NCI-H345 (cell line): ENCODE results near the gene SESN1.

Experiments used
- DNase-seq: peaks from one replicate; lab custom pipeline; 2025; lab: John Stamatoyannopoulos, UW

SESN1 gene

GRCh38 chr6:109028439-109028838 is 66.2 kb downstream of the SESN1 start:
- DNase-seq: no peak

GRCh38 chr6:109027964-109028363 is 66.7 kb downstream of the SESN1 start:
- DNase-seq: no peak

GRCh38 chr6:109025639-109026038 is 69.0 kb downstream of the SESN1 start:
- DNase-seq: no peak

DNA sequence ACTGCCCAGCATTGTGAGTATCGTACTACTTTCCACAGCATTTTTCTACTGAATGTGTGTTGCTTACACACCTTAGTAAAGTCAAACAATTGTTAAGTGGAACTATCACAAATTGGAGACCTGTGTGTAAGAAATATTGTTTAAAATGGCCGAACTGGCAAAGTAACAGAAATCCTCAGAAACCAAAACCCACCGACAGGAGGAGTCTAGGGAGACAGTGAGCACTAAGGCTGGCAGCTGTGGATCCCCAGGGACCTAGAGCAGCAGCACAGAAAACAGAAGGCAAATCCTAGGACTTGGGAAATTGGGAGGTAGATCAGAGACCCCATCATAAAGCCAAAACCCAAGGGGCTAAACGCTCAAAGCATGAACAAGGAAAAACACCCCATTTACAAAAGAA is 69.9 kb downstream of the SESN1 start:
- DNase-seq: no peak

- DNase-seq: no peak
Observed at GRCh38 chr6:109024368-109024767, 70.3 kb downstream of the SESN1 start.

DNA sequence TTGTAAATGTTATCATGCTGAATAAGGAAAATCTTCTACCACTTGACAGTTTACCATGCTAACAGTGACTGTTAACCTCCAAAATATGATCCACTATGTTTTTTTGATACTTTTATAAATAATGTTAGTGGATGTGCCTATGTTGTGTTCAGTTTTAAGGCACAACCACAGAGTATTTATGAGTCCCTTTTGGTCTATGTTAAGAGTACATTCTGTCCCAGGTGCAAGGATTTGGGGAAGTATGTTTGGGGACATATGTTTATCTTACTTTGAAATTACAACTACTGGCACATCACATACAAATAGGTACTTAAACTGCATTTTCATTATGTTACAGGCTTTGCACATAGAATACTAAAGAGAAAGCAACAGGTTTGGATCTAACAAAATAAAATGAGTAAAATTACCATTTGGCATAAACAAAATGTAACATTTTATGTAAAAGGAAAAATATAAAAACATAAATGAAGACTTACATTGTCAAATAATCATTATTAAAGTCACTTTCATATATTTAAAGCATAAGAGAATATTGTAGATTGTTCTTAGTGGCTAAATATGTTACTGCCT is 71.2 kb downstream of the SESN1 start:
- no peak for DNase-seq

DNA sequence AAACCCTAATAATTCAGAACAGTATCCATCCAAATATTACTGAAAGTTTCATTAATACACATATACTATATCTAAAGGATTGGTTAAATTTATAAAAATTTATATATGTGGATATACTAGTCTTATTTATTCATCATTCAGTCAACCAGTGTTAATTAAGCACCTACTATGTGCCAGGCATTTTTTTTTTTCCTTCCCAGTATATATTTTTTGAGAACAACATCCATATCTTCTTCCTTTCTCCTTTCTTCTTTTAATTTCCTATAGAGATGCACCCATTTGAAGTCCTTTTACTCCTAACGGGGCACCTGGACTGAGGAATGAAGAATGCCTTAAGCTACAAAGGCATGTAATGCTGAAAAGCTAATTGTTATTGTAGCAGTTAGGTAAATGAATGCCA is 72.8 kb downstream of the SESN1 start:
- DNase-seq: no peak

DNA sequence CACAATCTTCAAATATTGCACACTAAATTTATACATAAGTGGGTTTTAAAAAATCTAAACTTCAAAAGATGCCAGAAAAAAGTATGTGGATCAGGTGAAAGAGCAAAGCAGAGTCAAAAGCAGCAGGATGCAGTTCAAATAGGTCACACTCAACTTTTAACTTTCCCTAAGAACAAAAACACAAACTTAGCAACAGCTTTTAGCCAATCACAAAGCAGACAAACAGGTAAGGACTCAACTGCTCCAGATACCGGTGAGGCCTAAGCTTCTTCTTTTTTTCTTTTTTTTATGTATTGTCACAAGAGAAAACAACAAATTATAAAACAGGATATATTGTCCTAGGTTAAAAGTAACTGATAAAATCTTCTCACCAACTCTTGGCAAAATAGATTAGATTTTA is 74.7 kb downstream of the SESN1 start:
- DNase-seq: no peak

- no peak for DNase-seq
Observed at GRCh38 chr6:109015176-109015575, 79.5 kb downstream of the SESN1 start.

- DNase-seq: no peak
Observed at GRCh38 chr6:109014606-109015005, 80.0 kb downstream of the SESN1 start.

GRCh38 chr6:109013656-109014305 is 80.9 kb downstream of the SESN1 start:
- DNase-seq: no peak

- DNase-seq: no peak
Observed at GRCh38 chr6:109010705-109011102, 83.9 kb downstream of the SESN1 start.

DNA sequence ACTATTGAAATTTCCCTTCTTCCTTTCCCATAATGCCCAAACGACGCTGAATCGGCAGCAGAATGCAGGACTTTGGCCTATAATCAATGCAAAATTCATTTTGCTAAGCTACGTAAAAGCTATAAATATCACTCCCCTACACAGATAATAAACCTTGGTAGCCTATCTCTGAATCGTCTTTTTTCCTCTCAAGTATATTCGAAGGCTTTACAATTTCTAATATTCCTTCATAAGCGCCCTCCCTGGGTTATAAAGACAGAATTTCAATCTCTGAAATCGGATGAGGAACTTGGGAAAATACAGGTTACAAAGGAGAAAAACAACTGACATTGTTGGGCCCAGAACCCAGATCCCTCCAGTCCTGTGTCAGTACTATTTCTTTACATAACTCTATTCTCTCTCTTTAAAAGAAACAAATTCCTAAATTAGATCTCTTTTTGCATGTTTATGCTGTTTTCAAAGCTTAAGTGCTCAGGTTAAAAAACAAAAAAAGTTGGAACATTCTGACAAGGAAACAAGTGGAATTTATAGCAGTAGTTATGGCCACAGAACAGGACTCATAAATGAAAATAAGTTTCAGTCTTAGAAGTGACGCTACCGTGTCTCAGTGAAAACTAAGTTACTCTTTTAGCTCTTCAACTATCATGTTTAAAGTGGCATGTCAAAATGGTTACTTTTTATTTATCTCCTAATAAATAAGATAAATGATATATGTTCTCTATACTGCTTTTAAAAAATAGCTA is 84.5 kb downstream of the SESN1 start:
- DNase-seq: no peak

DNA sequence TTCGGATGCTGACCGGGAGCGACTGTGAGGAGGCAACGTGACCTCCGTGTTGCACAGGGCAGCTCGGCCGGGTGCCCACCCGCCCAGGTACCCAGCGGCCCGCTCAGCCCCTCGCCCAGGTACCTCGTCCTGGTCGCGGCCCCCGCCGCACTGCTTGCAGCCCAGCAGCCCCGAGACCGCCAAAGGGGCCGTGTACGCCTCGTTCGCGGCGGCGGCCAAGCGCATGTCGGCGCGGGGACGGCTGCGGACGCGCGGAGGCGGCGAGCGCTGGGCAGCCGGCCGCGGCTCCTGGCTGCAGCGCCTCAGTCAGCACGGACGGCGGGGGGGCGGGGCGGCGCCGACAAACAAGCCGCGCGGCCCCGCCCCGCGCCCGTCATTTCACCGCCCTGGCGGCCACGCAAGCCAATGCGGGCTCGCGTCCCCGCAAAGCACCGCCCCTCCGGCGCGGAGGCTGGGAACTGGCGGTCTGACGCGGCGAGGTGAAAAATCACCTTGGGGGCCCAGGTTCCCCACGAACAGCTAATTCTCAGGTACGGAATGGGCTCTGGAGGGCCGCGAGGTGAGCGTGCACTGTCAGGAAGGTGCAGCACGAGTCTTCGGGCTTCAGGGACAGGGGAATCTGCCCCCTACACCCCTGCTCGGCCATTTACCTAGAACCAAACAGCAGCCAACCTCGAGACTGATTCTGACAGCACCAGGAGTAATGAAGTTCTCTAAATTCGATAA is 85.2 kb downstream of the SESN1 start:
- peak; percentile 91 for DNase-seq

- peak; percentile 36 for DNase-seq
Observed at GRCh38 chr6:109008537-109009235, 86.0 kb downstream of the SESN1 start.

GRCh38 chr6:109008054-109008453 is 86.6 kb downstream of the SESN1 start:
- DNase-seq: no peak

GRCh38 chr6:109007521-109007920 is 87.1 kb downstream of the SESN1 start:
- DNase-seq: no peak

GRCh38 chr6:109006818-109007217 is 87.8 kb downstream of the SESN1 start:
- no peak for DNase-seq

DNA sequence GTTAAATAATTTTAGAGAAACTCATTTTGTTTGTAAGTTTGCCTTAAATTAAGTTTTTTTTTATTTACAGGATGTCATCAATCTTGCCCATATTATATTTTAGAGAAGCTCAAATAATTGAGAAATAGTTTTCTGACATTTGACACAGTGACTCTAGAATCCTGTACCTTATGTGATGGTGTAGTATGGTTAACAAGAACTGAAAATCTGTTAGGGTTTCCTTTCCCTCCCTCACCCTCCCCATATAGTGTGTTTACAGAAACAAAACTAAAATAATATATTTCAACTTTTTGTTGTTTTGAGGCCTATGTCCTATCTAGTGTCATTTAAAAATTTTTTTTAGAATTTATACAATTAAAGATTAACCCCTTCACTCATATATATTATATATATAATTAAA is 91.8 kb downstream of the SESN1 start:
- DNase-seq: no peak

GRCh38 chr6:109002051-109002697 is 92.5 kb downstream of the SESN1 start:
- no peak for DNase-seq

DNA sequence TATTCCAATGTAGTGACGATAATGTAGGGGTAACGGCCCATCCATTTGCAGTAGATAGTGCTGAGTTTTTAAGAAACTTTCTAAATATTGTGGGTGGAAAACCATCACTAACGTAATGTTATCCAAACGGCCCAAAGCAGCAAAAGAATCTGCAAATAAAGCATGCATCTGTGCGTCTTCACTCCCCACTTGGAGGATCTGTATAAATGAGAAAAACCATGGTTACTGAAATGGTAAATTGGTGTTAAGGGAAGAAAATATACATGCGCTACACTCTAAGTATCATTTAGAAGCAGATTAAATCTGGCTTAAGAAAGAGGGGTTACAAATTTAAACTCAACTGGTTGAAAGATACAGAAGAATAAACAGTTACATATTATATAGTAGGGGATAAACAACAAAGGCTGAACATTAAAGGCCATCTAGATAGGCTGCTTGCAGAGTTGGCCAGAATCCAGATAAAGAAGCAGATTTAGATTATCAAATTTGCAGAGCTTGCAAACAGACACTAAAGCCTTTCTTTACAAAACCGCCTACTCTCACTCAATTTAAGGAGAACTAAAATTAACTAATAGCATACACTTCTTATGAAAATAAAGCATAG is 93.3 kb downstream of the SESN1 start:
- no peak for DNase-seq
